Neural progenitor cell (in vitro differentiated cells): ENCODE measurements around the gene MAN1A1. TPM values are rescaled to one million over a fixed set of nuclear protein-coding genes. Genes with fewer than 3 reads are reported as not detected.

Experiments used
- DNase-seq: peaks from one replicate; pipeline ENCODE4 v3.0.0-alpha.2; 2016; ENCODE audit warnings: low spot score
- H2AFZ ChIP-seq: fragments of 200-600 bp; sonication (generic); replicated peaks from 2 replicates; pipeline ENCODE4 v1.6.1; 2016; ENCODE audit warnings: antibody characterized with exemption
- H3F3A ChIP-seq: fragments of 200-600 bp; sonication (generic); 2 replicates; pipeline ENCODE4 v1.6.1; 2016; ENCODE audit warnings: antibody characterized with exemption, low read depth
- H3K27ac ChIP-seq: fragments of 200-600 bp; sonication (generic); 2 replicates; pipeline ENCODE4 v1.5.1; 2016; ENCODE audit warnings: mild to moderate bottlenecking
- H3K27me3 ChIP-seq: fragments of 200-600 bp; sonication (generic); 2 replicates; pipeline ENCODE4 v1.6.1; 2016; ENCODE audit warnings: mild to moderate bottlenecking, moderate library complexity
- H3K36me3 ChIP-seq: fragments of 200-600 bp; sonication (generic); 2 replicates; pipeline ENCODE4 v1.5.1; 2016
- H3K4me1 ChIP-seq: fragments of 200-600 bp; sonication (generic); 2 replicates; pipeline ENCODE4 v1.6.1; 2016; ENCODE audit warnings: mixed run types
- H3K4me2 ChIP-seq: fragments of 200-600 bp; sonication (generic); 2 replicates; pipeline ENCODE4 v1.6.1; 2016
- H3K4me3 ChIP-seq: fragments of 200-600 bp; sonication (generic); 2 replicates; pipeline ENCODE4 v1.5.1; 2016
- H3K79me2 ChIP-seq: fragments of 200-600 bp; sonication (generic); 2 replicates; pipeline ENCODE4 v1.6.1; 2016; ENCODE audit warnings: low read depth
- H3K9ac ChIP-seq: fragments of 200-600 bp; sonication (generic); 2 replicates; pipeline ENCODE4 v1.6.1; 2016
- H3K9me3 ChIP-seq: fragments of 200-600 bp; sonication (generic); 2 replicates; pipeline ENCODE4 v1.5.1; 2016; ENCODE audit warnings: low read depth
- H4K20me1 ChIP-seq: fragments of 200-600 bp; sonication (generic); 2 replicates; pipeline ENCODE4 v1.6.1; 2016; ENCODE audit warnings: low read depth
- H3K27ac Mint-ChIP-seq: 3 replicates; pipeline ENCODE4 v1.8.0; 2021; ENCODE audit warnings: mixed read lengths
- H3K27me3 Mint-ChIP-seq: 2 replicates; pipeline ENCODE4 v1.8.0; 2022; ENCODE audit warnings: low read depth, mild to moderate bottlenecking, inconsistent platforms, moderate library complexity, mixed read lengths; ENCODE audit not compliant: insufficient read depth
- H3K36me3 Mint-ChIP-seq: 3 replicates; pipeline ENCODE4 v1.8.0; 2021; ENCODE audit warnings: mixed read lengths
- H3K4me1 Mint-ChIP-seq: 3 replicates; pipeline ENCODE4 v1.8.0; 2021; ENCODE audit warnings: mixed read lengths
- H3K4me3 Mint-ChIP-seq: 3 replicates; pipeline ENCODE4 v1.8.0; 2021; ENCODE audit warnings: mild to moderate bottlenecking, moderate library complexity, mixed read lengths
- H3K9me3 Mint-ChIP-seq: 3 replicates; pipeline ENCODE4 v1.8.0; 2020; ENCODE audit warnings: mixed read lengths
- EZH2 ChIP-seq: fragments of 200-600 bp; sonication (generic); IDR thresholded peaks from 2 replicates; pipeline ENCODE4 v1.6.1; 2017; ENCODE audit warnings: antibody characterized with exemption, mild to moderate bottlenecking, moderate library complexity
- EZH2phosphoT487 ChIP-seq: fragments of 200-600 bp; sonication (generic); IDR thresholded peaks from 2 replicates; pipeline ENCODE4 v1.6.1; 2017; ENCODE audit warnings: antibody characterized with exemption
- total RNA-seq: library from RNA; depleted of rRNA; stranded (reverse); fragments of >200 nt; gene quantifications from 2 replicates; pipeline ENCODE4 v1.2.3, GENCODE V29; 2015; ENCODE audit warnings: low replicate concordance
- TF ChIP-seq, protein P1 (sequence below): fragments of 200-600 bp; sonication (generic); IDR thresholded peaks from 2 replicates; pipeline ENCODE4 v1.5.1; 2017; ENCODE audit warnings: antibody characterized with exemption, mild to moderate bottlenecking

The MAN1A1 gene
- total RNA-seq, 1 donor from 2014 or later: 5.2 TPM

DNA sequence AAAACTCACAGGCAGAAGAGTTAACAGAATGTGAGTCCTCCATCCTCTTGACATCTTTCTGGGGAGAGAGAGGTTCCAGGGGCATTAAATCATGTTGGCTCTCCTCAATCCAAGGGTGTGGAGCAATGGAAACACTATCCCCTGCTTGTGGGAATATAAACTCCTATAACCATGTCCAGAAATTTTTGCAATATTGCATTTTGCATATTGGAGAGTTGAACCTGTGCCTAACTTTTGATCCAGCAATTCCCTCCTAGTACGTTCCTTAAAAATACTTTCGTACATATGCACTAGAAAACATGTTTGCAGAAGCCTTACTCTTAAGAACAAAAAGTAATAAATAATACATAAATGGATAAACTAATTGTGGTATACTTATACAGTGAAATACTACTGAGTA lies 214.8 kb downstream of the MAN1A1 start:
- TF ChIP-seq EZH2phosphoT487: no peak
- TF ChIP-seq, protein P1, sequence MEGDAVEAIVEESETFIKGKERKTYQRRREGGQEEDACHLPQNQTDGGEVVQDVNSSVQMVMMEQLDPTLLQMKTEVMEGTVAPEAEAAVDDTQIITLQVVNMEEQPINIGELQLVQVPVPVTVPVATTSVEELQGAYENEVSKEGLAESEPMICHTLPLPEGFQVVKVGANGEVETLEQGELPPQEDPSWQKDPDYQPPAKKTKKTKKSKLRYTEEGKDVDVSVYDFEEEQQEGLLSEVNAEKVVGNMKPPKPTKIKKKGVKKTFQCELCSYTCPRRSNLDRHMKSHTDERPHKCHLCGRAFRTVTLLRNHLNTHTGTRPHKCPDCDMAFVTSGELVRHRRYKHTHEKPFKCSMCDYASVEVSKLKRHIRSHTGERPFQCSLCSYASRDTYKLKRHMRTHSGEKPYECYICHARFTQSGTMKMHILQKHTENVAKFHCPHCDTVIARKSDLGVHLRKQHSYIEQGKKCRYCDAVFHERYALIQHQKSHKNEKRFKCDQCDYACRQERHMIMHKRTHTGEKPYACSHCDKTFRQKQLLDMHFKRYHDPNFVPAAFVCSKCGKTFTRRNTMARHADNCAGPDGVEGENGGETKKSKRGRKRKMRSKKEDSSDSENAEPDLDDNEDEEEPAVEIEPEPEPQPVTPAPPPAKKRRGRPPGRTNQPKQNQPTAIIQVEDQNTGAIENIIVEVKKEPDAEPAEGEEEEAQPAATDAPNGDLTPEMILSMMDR: no peak
- TF ChIP-seq EZH2: no peak

DNA sequence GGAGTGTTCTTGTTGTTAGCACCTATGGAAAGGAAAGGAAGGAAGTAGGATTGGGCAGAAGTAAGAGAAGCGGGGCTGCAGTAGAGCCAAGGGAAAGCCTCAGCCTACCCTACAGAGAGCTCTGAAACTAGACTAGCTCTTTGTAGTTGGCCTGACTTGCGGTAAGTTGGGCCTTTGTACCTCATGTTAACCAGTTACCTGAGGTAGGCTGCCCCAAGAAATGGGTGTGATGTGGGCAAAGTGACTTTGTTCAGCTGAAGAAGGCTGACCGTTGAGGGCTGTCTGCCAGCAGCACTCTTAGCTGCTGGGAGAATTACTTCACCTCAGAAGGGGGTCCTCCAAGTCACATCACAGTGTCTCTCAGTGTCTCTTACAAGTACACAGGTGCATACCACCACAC lies 216.2 kb downstream of the MAN1A1 start:
- no peaks in the 10 kb centered on the region for H3K27me3 ChIP-seq
- no peak overlapping the region for H3K9ac ChIP-seq
- H3K4me3 Mint-ChIP-seq: no peak overlapping the region
- no peaks in the 10 kb centered on the region for H3K36me3 ChIP-seq
- H3K36me3 Mint-ChIP-seq: no peaks in the 10 kb centered on the region
- no peak overlapping the region for H3K27ac Mint-ChIP-seq
- H3K9me3 ChIP-seq: no peaks in the 10 kb centered on the region
- H3F3A ChIP-seq: no peaks in the 10 kb centered on the region
- H3K4me2 ChIP-seq: no peak overlapping the region
- no peak overlapping the region for H3K27ac ChIP-seq
- DNase-seq: no peak
- H3K9me3 Mint-ChIP-seq: no peaks in the 10 kb centered on the region
- no peaks in the 10 kb centered on the region for H3K27me3 Mint-ChIP-seq
- no peaks in the 10 kb centered on the region for H3K4me1 ChIP-seq
- H3K4me1 Mint-ChIP-seq: peaks cover 3% of the 10 kb centered on the region
- H3K79me2 ChIP-seq: no peaks in the 10 kb centered on the region
- H2AFZ ChIP-seq: no peak overlapping the region
- H3K4me3 ChIP-seq: no peak overlapping the region
- no peaks in the 10 kb centered on the region for H4K20me1 ChIP-seq
- TF ChIP-seq EZH2phosphoT487: no peak
- TF ChIP-seq, protein P1: no peak

More for the DNA sequence above, 214.8 kb downstream of the MAN1A1 start:
- no peak for DNase-seq
- no peaks in the 10 kb centered on the region for H3K9me3 Mint-ChIP-seq
- no peaks in the 10 kb centered on the region for H3K36me3 Mint-ChIP-seq
- Histone ChIP-seq H3K27ac (no peak overlapping the region), H3K79me2 (no peaks in the 10 kb centered on the region), H3K4me1 (no peaks in the 10 kb centered on the region), H3K9me3 (no peaks in the 10 kb centered on the region), H3K36me3 (no peaks in the 10 kb centered on the region), H3K9ac (no peak overlapping the region), H2AFZ (no peak overlapping the region), H3F3A (no peaks in the 10 kb centered on the region), H4K20me1 (no peaks in the 10 kb centered on the region), H3K27me3 (no peaks in the 10 kb centered on the region), H3K4me2 (no peak overlapping the region), H3K4me3 (no peak overlapping the region)
- H3K4me3 Mint-ChIP-seq: no peak overlapping the region
- H3K27ac Mint-ChIP-seq: no peak overlapping the region
- H3K4me1 Mint-ChIP-seq: peaks cover 7% of the 10 kb centered on the region
- peaks cover 2% of the 10 kb centered on the region for H3K27me3 Mint-ChIP-seq

DNA sequence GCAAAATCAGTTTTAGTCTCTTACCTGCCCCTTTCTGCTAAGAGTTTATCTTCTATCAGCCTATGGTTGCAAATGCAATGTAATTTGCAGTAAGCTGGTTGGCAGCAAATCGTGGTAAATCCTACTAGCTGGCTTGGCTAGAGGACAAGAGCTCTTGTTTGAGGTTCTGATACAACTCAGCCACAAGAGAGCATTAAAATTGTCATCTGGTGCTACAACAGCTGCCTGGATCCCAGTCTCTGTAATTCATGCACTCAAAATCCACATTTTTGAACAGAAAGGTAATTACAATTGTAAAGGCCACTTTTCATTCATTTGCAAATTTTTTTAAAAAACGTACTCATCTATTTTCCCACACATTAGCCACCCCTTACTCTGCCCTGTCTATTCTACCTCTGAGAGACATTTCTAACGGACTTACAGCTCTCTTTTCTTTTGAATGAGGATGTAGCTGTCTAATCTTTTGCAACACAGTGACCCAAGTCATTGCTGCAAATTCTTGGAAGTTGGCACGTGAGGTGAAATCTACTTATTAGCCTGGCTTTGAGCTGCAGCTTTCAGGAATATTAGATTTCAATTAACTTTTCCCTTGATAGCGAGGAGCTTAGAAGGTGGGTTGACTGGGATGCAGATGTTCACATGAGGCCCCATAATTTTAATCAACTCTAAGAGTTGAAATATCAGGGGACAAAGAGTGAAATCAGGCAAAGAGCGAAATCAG lies 217.1 kb downstream of the MAN1A1 start:
- Histone ChIP-seq H3K27me3 (no peaks in the 10 kb centered on the region), H3K36me3 (no peaks in the 10 kb centered on the region), H4K20me1 (no peaks in the 10 kb centered on the region), H3F3A (no peaks in the 10 kb centered on the region), H3K9me3 (no peaks in the 10 kb centered on the region), H3K9ac (no peak overlapping the region), H3K4me3 (no peak overlapping the region), H3K79me2 (no peaks in the 10 kb centered on the region), H2AFZ (no peak overlapping the region), H3K4me1 (no peaks in the 10 kb centered on the region), H3K27ac (no peak overlapping the region), H3K4me2 (no peak overlapping the region)
- Mint-ChIP-seq H3K27ac (no peak overlapping the region), H3K9me3 (no peaks in the 10 kb centered on the region), H3K36me3 (no peaks in the 10 kb centered on the region), H3K27me3 (no peaks in the 10 kb centered on the region), H3K4me1 (peaks cover 3% of the 10 kb centered on the region), H3K4me3 (no peak overlapping the region)
- DNase-seq: no peak
- TF ChIP-seq EZH2phosphoT487 (no peak), EZH2 (no peak)
- TF ChIP-seq, protein P1: no peak
